GM12878 (cell line): ENCODE results near the gene ECI1.

Source experiments
- CTCF ChIP-seq, 3 experiments: IDR thresholded peaks in 2 of 3; conservative IDR thresholded peaks in 1 of 3; 2 replicates each; pipeline ENCODE4 v1.5.1; 2011; ENCODE audit warnings: low read depth in 3 of 3, low read length in 3 of 3, mild to moderate bottlenecking in 3 of 3, control low read depth in 2 of 3, moderate library complexity in 2 of 3, inconsistent platforms in 1 of 3, mixed read lengths in 1 of 3; ENCODE audit not compliant: control insufficient read depth in 2 of 3, insufficient read depth in 1 of 3; ENCODE audit errors: extremely low read depth in 1 of 3
- FOXK2 ChIP-seq: fragments of 450-650 bp; IDR thresholded peaks from 2 replicates; pipeline ENCODE4 v1.6.1; 2017; ENCODE audit warnings: mild to moderate bottlenecking, moderate library complexity
- FOXM1 ChIP-seq: IDR thresholded peaks from 2 replicates; pipeline ENCODE4 v1.6.1; 2012; ENCODE audit warnings: low read depth, mild to moderate bottlenecking, inconsistent platforms, low read length, moderate library complexity
- HDAC2 ChIP-seq: fragments of 200-600 bp; sonication (generic); IDR thresholded peaks from 2 replicates; pipeline ENCODE4 v1.6.1; 2017
- KAT2A ChIP-seq: conservative IDR thresholded peaks from 2 replicates; pipeline ENCODE4 v1.6.1; 2011; ENCODE audit warnings: low read depth, low read length; ENCODE audit not compliant: control insufficient read depth
- POLR2A ChIP-seq: IDR thresholded peaks from 2 replicates; pipeline ENCODE4 v1.6.1; 2011; ENCODE audit warnings: low read depth, mild to moderate bottlenecking, low read length
- REST ChIP-seq: IDR thresholded peaks from 2 replicates; pipeline ENCODE4 v1.6.1; 2012; ENCODE audit warnings: mild to moderate bottlenecking, low read depth, low read length
- SP1 ChIP-seq: IDR thresholded peaks from one replicate; pipeline ENCODE4 v1.6.1; 2011; ENCODE audit warnings: low read depth, low read length
- ZNF274 ChIP-seq: IDR thresholded peaks from one replicate; pipeline ENCODE4 v1.8.0; 2011; ENCODE audit not compliant: insufficient read length, insufficient read depth
- TF ChIP-seq, protein P1 (sequence below): IDR thresholded peaks from 2 replicates; pipeline ENCODE4 v1.6.1; 2011; ENCODE audit warnings: low read depth, mild to moderate bottlenecking, low read length, moderate library complexity, borderline replicate concordance; ENCODE audit errors: extremely low read depth

- TF ChIP-seq CTCF (IDR thresholded peaks at IDR 0.05 in 2 of 3, conservative IDR thresholded peaks at IDR 0.05 in 1 of 3; ENCODE audit: control insufficient read depth in 2 of 3, extremely low read depth in 1 of 3, insufficient read depth in 1 of 3, low read depth in 3 of 3, low read length in 3 of 3) (no peak), REST (no peak), ZNF274 (no peak), POLR2A (no peak), HDAC2 (no peak), KAT2A (no peak), SP1 (no peak), FOXM1 (no peak), FOXK2 (no peak)
- TF ChIP-seq, protein P1, sequence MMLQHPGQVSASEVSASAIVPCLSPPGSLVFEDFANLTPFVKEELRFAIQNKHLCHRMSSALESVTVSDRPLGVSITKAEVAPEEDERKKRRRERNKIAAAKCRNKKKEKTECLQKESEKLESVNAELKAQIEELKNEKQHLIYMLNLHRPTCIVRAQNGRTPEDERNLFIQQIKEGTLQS: no peak
These were observed 37.3 kb upstream of the ECI1 start for GRCh38 chr16:2288726-2289125.
